Mesodermal cell (in vitro differentiated cells): ENCODE measurements around the gene CAPN11.
"Not testable (repeated sequence)": the region's sequence is repeated elsewhere in the genome, so short reads cannot be mapped to it uniquely, and the experiment has no call there.

Experiments used
- H3K27ac ChIP-seq: 2 replicates; pipeline ENCODE4 v1.7.0; 2013; ENCODE audit warnings: mild to moderate bottlenecking, low read depth, low read length, moderate library complexity; ENCODE audit not compliant: severe bottlenecking
- H3K36me3 ChIP-seq: 2 replicates; pipeline ENCODE4 v1.7.1; 2013; ENCODE audit warnings: mild to moderate bottlenecking, low read length, moderate library complexity; ENCODE audit not compliant: control insufficient read depth, insufficient read depth
- H3K4me1 ChIP-seq: one replicate; pipeline ENCODE4 v1.7.1; 2013; ENCODE audit warnings: mild to moderate bottlenecking, low read length; ENCODE audit not compliant: insufficient read depth, control insufficient read depth, poor library complexity, severe bottlenecking
- H3K4me3 ChIP-seq: 2 replicates; pipeline ENCODE4 v1.7.0; 2013; ENCODE audit warnings: low read length, control low read depth, mild to moderate bottlenecking; ENCODE audit not compliant: insufficient read depth, poor library complexity, severe bottlenecking; ENCODE audit errors: extremely low read depth
- H3K9me3 ChIP-seq: 2 replicates; pipeline ENCODE4 v1.7.1; 2013; ENCODE audit warnings: mild to moderate bottlenecking, low read length, moderate library complexity; ENCODE audit not compliant: control insufficient read depth
- WGBS, 2 experiments: methylation state at CpG; one replicate each; pipeline ENCODE4 v1.1.5; 2013; ENCODE audit warnings: missing lambda C conversion rate in 2 of 2; ENCODE audit not compliant: insufficient coverage in 2 of 2; 5-methylcytosine and 5-hydroxymethylcytosine counted together

CAPN11 gene

GRCh38 chr6:44229376-44230033 is 70.9 kb downstream of the CAPN11 start:
- Histone ChIP-seq H3K27ac (no peak overlapping the region), H3K4me1 (peaks cover 18% of the 10 kb centered on the region), H3K36me3 (peaks cover 17% of the 10 kb centered on the region), H3K9me3 (no peaks in the 10 kb centered on the region), H3K4me3 (no peak overlapping the region)
- WGBS, 2 experiments = 96 to 98% methylated on average over 10 to 11 of the region's 11 CpGs

GRCh38 chr6:44230034-44230675 is 71.5 kb downstream of the CAPN11 start:
- H3K4me1 ChIP-seq = peaks cover 21% of the 10 kb centered on the region
- no peak overlapping the region for H3K27ac ChIP-seq
- no peaks in the 10 kb centered on the region for H3K9me3 ChIP-seq
- H3K4me3 ChIP-seq = no peak overlapping the region
- H3K36me3 ChIP-seq = peaks cover 17% of the 10 kb centered on the region
- 91 to 95% methylated on average over 1 to 2 of the region's 10 CpGs for WGBS, 2 experiments

GRCh38 chr6:44231426-44231825 is 72.8 kb downstream of the CAPN11 start:
- H3K4me3 ChIP-seq, H3K27ac ChIP-seq, H3K9me3 ChIP-seq: not testable (repeated sequence)
- Histone ChIP-seq H3K4me1 (peaks cover 19% of the 10 kb centered on the region), H3K36me3 (peaks cover 17% of the 10 kb centered on the region)
- WGBS, 2 experiments = 96 to 100% methylated on average over 7 of the region's 9 CpGs

- Histone ChIP-seq H3K27ac (no peak overlapping the region), H3K4me3 (no peak overlapping the region), H3K4me1 (peaks cover 16% of the 10 kb centered on the region), H3K9me3 (no peaks in the 10 kb centered on the region), H3K36me3 (peaks cover 17% of the 10 kb centered on the region)
- WGBS, 2 experiments = 91% methylated on average over 10 to 15 of the region's 16 CpGs
These were observed 74.3 kb downstream of the CAPN11 start for GRCh38 chr6:44232676-44233566.

- no peaks in the 10 kb centered on the region for H3K9me3 ChIP-seq
- H3K36me3 ChIP-seq = peaks cover 17% of the 10 kb centered on the region
- no peak overlapping the region for H3K4me3 ChIP-seq
- H3K27ac ChIP-seq = no peak overlapping the region
- 85 to 92% methylated on average over 12 to 14 of the region's 14 CpGs for whole genome bisulfite sequencing, 2 experiments
- peaks cover 16% of the 10 kb centered on the region for H3K4me1 ChIP-seq
These were observed 75.0 kb downstream of the CAPN11 start for GRCh38 chr6:44233567-44234100.
